Lower leg skin (tissue), 3 donors: Measurements from ENCODE around the gene RABGGTA.

ENCODE experiments used
- POLR2A ChIP-seq, 2 donors: fragments of 450-650 bp; IDR thresholded peaks; one replicate each; pipeline ENCODE4 v1.6.1; 2016 to 2017; ENCODE audit warnings: antibody characterized with exemption in 2 of 2, mild to moderate bottlenecking in 1 of 2, moderate library complexity in 1 of 2
- TF ChIP-seq, protein P1 (sequence below), 3 donors: fragments of 450-650 bp; IDR thresholded peaks; one replicate each; pipeline ENCODE4 v1.5.1; 2016; ENCODE audit warnings: antibody characterized with exemption in 3 of 3, mild to moderate bottlenecking in 3 of 3, moderate library complexity in 2 of 3

DNA sequence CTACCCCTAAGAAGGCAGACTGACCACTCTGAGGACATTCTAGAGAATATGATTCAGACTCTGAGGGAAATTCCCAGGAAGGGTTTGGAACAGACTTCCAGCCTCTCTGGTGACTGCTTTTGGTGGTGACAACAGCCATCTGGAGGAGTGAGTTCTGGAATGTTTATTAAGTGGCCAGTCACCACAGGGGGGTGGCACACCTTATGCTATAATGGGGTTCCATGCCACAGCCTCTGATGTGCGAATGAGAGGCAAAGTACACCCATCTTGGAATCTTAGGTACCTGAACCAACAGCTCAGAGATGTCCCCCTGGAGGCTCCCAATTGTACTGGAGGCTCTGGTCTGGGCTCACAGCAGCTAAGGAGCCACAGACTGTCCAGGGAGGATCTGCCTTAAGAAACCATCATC, 19.5 kb downstream of the RABGGTA start:
- TF ChIP-seq, protein P1, sequence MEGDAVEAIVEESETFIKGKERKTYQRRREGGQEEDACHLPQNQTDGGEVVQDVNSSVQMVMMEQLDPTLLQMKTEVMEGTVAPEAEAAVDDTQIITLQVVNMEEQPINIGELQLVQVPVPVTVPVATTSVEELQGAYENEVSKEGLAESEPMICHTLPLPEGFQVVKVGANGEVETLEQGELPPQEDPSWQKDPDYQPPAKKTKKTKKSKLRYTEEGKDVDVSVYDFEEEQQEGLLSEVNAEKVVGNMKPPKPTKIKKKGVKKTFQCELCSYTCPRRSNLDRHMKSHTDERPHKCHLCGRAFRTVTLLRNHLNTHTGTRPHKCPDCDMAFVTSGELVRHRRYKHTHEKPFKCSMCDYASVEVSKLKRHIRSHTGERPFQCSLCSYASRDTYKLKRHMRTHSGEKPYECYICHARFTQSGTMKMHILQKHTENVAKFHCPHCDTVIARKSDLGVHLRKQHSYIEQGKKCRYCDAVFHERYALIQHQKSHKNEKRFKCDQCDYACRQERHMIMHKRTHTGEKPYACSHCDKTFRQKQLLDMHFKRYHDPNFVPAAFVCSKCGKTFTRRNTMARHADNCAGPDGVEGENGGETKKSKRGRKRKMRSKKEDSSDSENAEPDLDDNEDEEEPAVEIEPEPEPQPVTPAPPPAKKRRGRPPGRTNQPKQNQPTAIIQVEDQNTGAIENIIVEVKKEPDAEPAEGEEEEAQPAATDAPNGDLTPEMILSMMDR (IDR thresholded peaks at IDR 0.05) = no peak
- TF ChIP-seq POLR2A (IDR thresholded peaks at IDR 0.05) = no peak
